ENCODE results near the gene ZIC4.

Gene ZIC4

GRCh38 chr3:147417551-147418295, 11.4 kb upstream of the ZIC4 start:
- no peak for DNase-seq

- no peak for DNase-seq
These were observed 10.6 kb upstream of the ZIC4 start for GRCh38 chr3:147416931-147417330.

GRCh38 chr3:147415874-147416273, 9.5 kb upstream of the ZIC4 start:
- DNase-seq, result no peak

GRCh38 chr3:147415286-147415685, 8.9 kb upstream of the ZIC4 start:
- DNase-seq, result no peak

GRCh38 chr3:147414390-147415138, 8.2 kb upstream of the ZIC4 start:
- DNase-seq, result no peak

GRCh38 chr3:147413686-147414389, 7.5 kb upstream of the ZIC4 start:
- no peak for DNase-seq

- DNase-seq, result no peak
These were observed 6.8 kb upstream of the ZIC4 start for GRCh38 chr3:147412917-147413685.

GRCh38 chr3:147412261-147412916, 6.0 kb upstream of the ZIC4 start:
- no peak for DNase-seq

GRCh38 chr3:147411815-147412241, 5.5 kb upstream of the ZIC4 start:
- no peak for DNase-seq

GRCh38 chr3:147411238-147411814, 5.0 kb upstream of the ZIC4 start:
- DNase-seq, result no peak

GRCh38 chr3:147410526-147411237, 4.3 kb upstream of the ZIC4 start:
- DNase-seq, result no peak

GRCh38 chr3:147410116-147410525, 3.8 kb upstream of the ZIC4 start:
- DNase-seq, result no peak

GRCh38 chr3:147409143-147410115, 3.1 kb upstream of the ZIC4 start, which contains the start of gene ZIC1:
Gene ZIC1 (plus strand): TSS chr3:147409365. CDS start chr3:147410113, 748 bp downstream.
- no peak for DNase-seq

- DNase-seq, result no peak
These were observed 2.1 kb upstream of the ZIC4 start for GRCh38 chr3:147408188-147409100.

- DNase-seq, result no peak
These were observed 1.3 kb upstream of the ZIC4 start for GRCh38 chr3:147407498-147408187.

GRCh38 chr3:147407114-147407497, 763 bp upstream of the ZIC4 start:
- no peak for DNase-seq

GRCh38 chr3:147405231-147406027, 914 bp downstream of the ZIC4 start:
- DNase-seq, result no peak
